Astrocyte of the spinal cord (primary cell): ENCODE results near the gene IL16.

Source experiments
- DNase-seq: peaks from one replicate; pipeline ENCODE4 v3.0.0; 2011; ENCODE audit warnings: low read depth, low spot score
- H3K4me3 ChIP-seq: 2 replicates; pipeline ENCODE4 v1.5.1; 2011; ENCODE audit warnings: low read depth, mild to moderate bottlenecking, low read length, moderate library complexity
- CTCF ChIP-seq: IDR thresholded peaks from 2 replicates; pipeline ENCODE4 v1.5.1; 2012; ENCODE audit warnings: low read depth, mild to moderate bottlenecking, low read length, inconsistent platforms
- in situ Hi-C: cut with HindIII; loops from 2 replicates; pipeline ENCODE4 v1.10.0; 2017; ENCODE audit warnings: low sequenced_read_pairs

The IL16 gene

GRCh38 chr15:81274255-81274654, 77.6 kb downstream of the IL16 start:
- DNase-seq = no peak
- TF ChIP-seq CTCF = no peak
- in situ Hi-C loops = no loop called here
- H3K4me3 ChIP-seq = no peak overlapping the region

- H3K4me3 ChIP-seq = no peak overlapping the region
- peak; percentile 91 for TF ChIP-seq CTCF
- DNase-seq = peak; percentile 76
- in situ Hi-C loops = no loop called here
Observed at GRCh38 chr15:81274931-81275707, 78.4 kb downstream of the IL16 start.

- no peak overlapping the region for H3K4me3 ChIP-seq
- in situ Hi-C loops = no loop called here
- DNase-seq = no peak
- TF ChIP-seq CTCF = no peak
Observed at GRCh38 chr15:81275711-81276392, 79.2 kb downstream of the IL16 start.

- no peak for DNase-seq
- in situ Hi-C loops = no loop called here
- TF ChIP-seq CTCF = no peak
Observed at GRCh38 chr15:81276967-81277366, 80.3 kb downstream of the IL16 start.

GRCh38 chr15:81277851-81278250, 81.2 kb downstream of the IL16 start:
- in situ Hi-C loops = no loop called here
- no peak overlapping the region for H3K4me3 ChIP-seq
- no peak for DNase-seq
- TF ChIP-seq CTCF = no peak

More at GRCh38 chr15:81276967-81277366, 80.3 kb downstream of the IL16 start:
- H3K4me3 ChIP-seq = no peak overlapping the region

GRCh38 chr15:81278306-81279029, 81.8 kb downstream of the IL16 start:
- in situ Hi-C loops = no loop called here
- no peak for DNase-seq
- H3K4me3 ChIP-seq = no peak overlapping the region
- TF ChIP-seq CTCF = no peak
